Posterior vena cava (tissue), 2 donors: ENCODE results near the gene RGL2. TPM values are rescaled to one million over a fixed set of nuclear protein-coding genes. Genes with fewer than 3 reads are reported as not detected.

ENCODE experiments used
- DNase-seq: peaks from one replicate; pipeline ENCODE4 v3.0.0-alpha.2; 2020; ENCODE audit warnings: low spot score
- intact Hi-C, 2 donors: fragments of 100-400 bp; cut with DNase I; formaldehyde crosslinking; loops; one replicate each; pipeline versions ENCODE4 v1.14.1 to v1.14.2; 2022 to 2023
- total RNA-seq, 2 donors: library from RNA; stranded (reverse); fragmentation: NEBNext Ultra II Directional; extraction: Animal tissue kit (Norgen Biotek cat#: 25700); gene quantifications; one replicate each; pipeline ENCODE4 v1.2.1, GENCODE V29; 2021
- donor health status: DM: yes; HTN: yes; CAD: no.
- donor health status: DM: yes; HTN: yes; CAD: no.

Gene RGL2
- total RNA-seq, 2 donors from 2014 or later = 52.4 to 52.8 TPM

- intact Hi-C loops = no loop called here
Measured at GRCh38 chr6:33317669-33318425, 19.1 kb upstream of the RGL2 start, which contains the start of gene ZBTB22. TSS of gene ZBTB22 (minus strand) at chr6:33317744. CDS start at chr6:33316916, 828 bp downstream.

GRCh38 chr6:33317419-33317668, 18.6 kb upstream of the RGL2 start:
- intact Hi-C loops = no loop called here
- DNase-seq = peak; percentile 88

More at GRCh38 chr6:33317669-33318425, 19.1 kb upstream of the RGL2 start, which contains the start of gene ZBTB22:
- DNase-seq = peak; percentile 99

- intact Hi-C loops = no loop called here
- no peak for DNase-seq
Measured at GRCh38 chr6:33316603-33317418, 18.1 kb upstream of the RGL2 start.

GRCh38 chr6:33315793-33316602, 17.3 kb upstream of the RGL2 start:
- DNase-seq = peak; percentile 77
- intact Hi-C loops = no loop called here

GRCh38 chr6:33314943-33315792, 16.4 kb upstream of the RGL2 start:
- DNase-seq = peak; percentile 84
- intact Hi-C loops = no loop called here

- DNase-seq = peak; percentile 88
- intact Hi-C loops = no loop called here
Measured at GRCh38 chr6:33314515-33314942, 15.8 kb upstream of the RGL2 start.

- DNase-seq = peak; percentile 87
- intact Hi-C loops = no loop called here
Measured at GRCh38 chr6:33313709-33314514, 15.2 kb upstream of the RGL2 start, which contains the start of gene TAPBP. TSS of gene TAPBP (minus strand) at chr6:33314078. CDS start at chr6:33314041, 37 bp downstream.

GRCh38 chr6:33313105-33313708, 14.5 kb upstream of the RGL2 start:
- DNase-seq = no peak
- intact Hi-C loops = no loop called here

- intact Hi-C loops = no loop called here
- DNase-seq = peak; percentile 79
Measured at GRCh38 chr6:33312361-33313104, 13.8 kb upstream of the RGL2 start.

GRCh38 chr6:33306356-33306755, 7.6 kb upstream of the RGL2 start:
- no peak for DNase-seq
- intact Hi-C loops = no loop called here

GRCh38 chr6:33305052-33305451, 6.3 kb upstream of the RGL2 start:
- intact Hi-C loops = no loop called here
- no peak for DNase-seq

- no peak for DNase-seq
- intact Hi-C loops = no loop called here
Measured at GRCh38 chr6:33304216-33304615, 5.5 kb upstream of the RGL2 start.

- intact Hi-C loops = no loop called here
- DNase-seq = no peak
Measured at GRCh38 chr6:33301877-33302276, 3.1 kb upstream of the RGL2 start.

GRCh38 chr6:33299237-33299944, 649 bp upstream of the RGL2 start:
- intact Hi-C loops = no loop called here
- peak; percentile 97 for DNase-seq

- intact Hi-C loops = no loop called here
- peak; percentile 89 for DNase-seq
Measured at GRCh38 chr6:33297956-33298772, 578 bp downstream of the RGL2 start.
